HL-60 (cell line): ENCODE results near the gene SHB.

Experiments
- DNase-seq, 2 experiments: peaks; one replicate each; pipeline ENCODE4 v3.0.0-alpha.2; 2010 to 2020; ENCODE audit warnings: low read depth in 1 of 2, low spot score in 1 of 2
- H3K27ac ChIP-seq: fragments of 250-450 bp; sonication (Bioruptor Pico); replicated peaks from 2 replicates; pipeline ENCODE4 v1.5.1; 2020; ENCODE audit warnings: mild to moderate bottlenecking, moderate library complexity
- H3K27me3 ChIP-seq: fragments of 250-450 bp; sonication (Bioruptor Pico); 2 replicates; pipeline ENCODE4 v1.5.1; 2021; ENCODE audit warnings: mild to moderate bottlenecking, moderate library complexity; ENCODE audit not compliant: insufficient read depth, poor library complexity, severe bottlenecking
- H3K4me3 ChIP-seq: replicated peaks from 2 replicates; pipeline ENCODE4 v1.5.1; 2011; ENCODE audit warnings: mild to moderate bottlenecking, control low read depth, low read length; ENCODE audit not compliant: insufficient read depth
- CTCF ChIP-seq: IDR thresholded peaks from one replicate; pipeline ENCODE4 v1.5.1; 2011; ENCODE audit warnings: low read length, control low read depth, inconsistent platforms; ENCODE audit not compliant: insufficient read depth
- GABPA ChIP-seq: IDR thresholded peaks from 2 replicates; pipeline ENCODE4 v1.6.1; 2012; ENCODE audit warnings: low read depth
- POLR2AphosphoS5 ChIP-seq: IDR thresholded peaks from 2 replicates; pipeline ENCODE4 v1.6.1; 2012; ENCODE audit warnings: low read depth
- REST ChIP-seq: IDR thresholded peaks from 2 replicates; pipeline ENCODE4 v1.6.1; 2012; ENCODE audit warnings: low read depth; ENCODE audit not compliant: insufficient replicate concordance
- SPI1 ChIP-seq: IDR thresholded peaks from 2 replicates; pipeline ENCODE4 v1.6.1; 2012; ENCODE audit warnings: low read depth, mild to moderate bottlenecking, borderline replicate concordance

SHB gene

GRCh38 chr9:37876376-37876775, 192.7 kb downstream of the SHB start:
- no peak for TF ChIP-seq CTCF
- no peak for TF ChIP-seq POLR2AphosphoS5
- TF ChIP-seq GABPA: no peak
- no peak for TF ChIP-seq REST
- no peak for TF ChIP-seq SPI1
- no peaks in the 10 kb centered on the region for H3K27me3 ChIP-seq
- no peak for DNase-seq
- H3K27ac ChIP-seq: no peak overlapping the region
- no peak overlapping the region for H3K4me3 ChIP-seq

- H3K27ac ChIP-seq: no peak overlapping the region
- no peak for DNase-seq
- H3K4me3 ChIP-seq: no peak overlapping the region
- H3K27me3 ChIP-seq: no peaks in the 10 kb centered on the region
- TF ChIP-seq SPI1 (no peak), CTCF (no peak), REST (no peak), POLR2AphosphoS5 (no peak), GABPA (no peak)
These were observed 195.1 kb downstream of the SHB start for GRCh38 chr9:37873955-37874354.

- TF ChIP-seq CTCF (no peak), POLR2AphosphoS5 (no peak), REST (no peak), SPI1 (no peak), GABPA (no peak)
- no peak for DNase-seq
- Histone ChIP-seq H3K4me3 (no peak overlapping the region), H3K27me3 (no peaks in the 10 kb centered on the region), H3K27ac (no peak overlapping the region)
These were observed 198.2 kb downstream of the SHB start for GRCh38 chr9:37870799-37871176.
